Endodermal cell (in vitro differentiated cells): ENCODE measurements around the gene CBFA2T2. TPM values are rescaled to one million over a fixed set of nuclear protein-coding genes. Genes with fewer than 3 reads are reported as not detected.
"Not testable (repeated sequence)": the region's sequence is repeated elsewhere in the genome, so short reads cannot be mapped to it uniquely, and the experiment has no call there.

ENCODE experiments used
- DNase-seq: peaks from one replicate; pipeline ENCODE4 v3.0.0-alpha.2; 2017
- H3K27ac ChIP-seq: 2 replicates; pipeline ENCODE4 v1.5.1; 2013; ENCODE audit warnings: mild to moderate bottlenecking, low read depth, low read length, moderate library complexity
- H3K27me3 ChIP-seq: 2 replicates; pipeline ENCODE4 v1.6.1; 2013; ENCODE audit warnings: mild to moderate bottlenecking, low read length, moderate library complexity; ENCODE audit not compliant: insufficient read depth, control insufficient read depth, poor library complexity, severe bottlenecking
- H3K36me3 ChIP-seq: 2 replicates; pipeline ENCODE4 v1.7.0; 2013; ENCODE audit warnings: mild to moderate bottlenecking, low read length, moderate library complexity; ENCODE audit not compliant: control insufficient read depth, insufficient read depth
- H3K4me1 ChIP-seq: one replicate; pipeline ENCODE4 v1.7.0; 2013; ENCODE audit warnings: low read length; ENCODE audit not compliant: control insufficient read depth, insufficient read depth
- H3K4me3 ChIP-seq: 2 replicates; pipeline ENCODE4 v1.5.1; 2013; ENCODE audit warnings: mild to moderate bottlenecking, low read length, moderate library complexity
- H3K9ac ChIP-seq: 2 replicates; pipeline ENCODE4 v1.6.1; 2013; ENCODE audit warnings: mild to moderate bottlenecking, low read length, moderate library complexity; ENCODE audit not compliant: poor library complexity, severe bottlenecking; ENCODE audit errors: extremely low read depth
- H3K9me3 ChIP-seq: 2 replicates; pipeline ENCODE4 v1.6.1; 2013; ENCODE audit warnings: mild to moderate bottlenecking, low read length, moderate library complexity; ENCODE audit not compliant: control insufficient read depth
- H3K27ac Mint-ChIP-seq: 2 replicates; pipeline ENCODE4 v1.8.0; 2020; ENCODE audit warnings: mixed read lengths
- H3K27me3 Mint-ChIP-seq: 2 replicates; pipeline ENCODE4 v1.8.0; 2021; ENCODE audit warnings: mild to moderate bottlenecking, mixed read lengths; ENCODE audit not compliant: insufficient read depth
- H3K36me3 Mint-ChIP-seq: 2 replicates; pipeline ENCODE4 v1.8.0; 2020; ENCODE audit warnings: low read depth, mixed read lengths
- H3K4me1 Mint-ChIP-seq: 2 replicates; pipeline ENCODE4 v1.8.0; 2020; ENCODE audit warnings: mixed read lengths
- H3K4me3 Mint-ChIP-seq: 2 replicates; pipeline ENCODE4 v1.8.0; 2020; ENCODE audit warnings: mild to moderate bottlenecking, moderate library complexity, mixed read lengths
- H3K9me3 Mint-ChIP-seq: 2 replicates; pipeline ENCODE4 v1.8.0; 2020; ENCODE audit warnings: mild to moderate bottlenecking, mixed read lengths
- WGBS, 2 experiments: methylation state at CpG; one replicate each; pipeline versions ENCODE4 v1.1.5 to v1.1.7; 2013; ENCODE audit warnings: missing lambda C conversion rate in 2 of 2, mixed read lengths in 1 of 2; ENCODE audit not compliant: insufficient coverage in 1 of 2, insufficient read length in 1 of 2; 5-methylcytosine and 5-hydroxymethylcytosine counted together
- total RNA-seq, 2 donors: library from RNA; stranded (reverse); fragmentation: NEBNext Ultra II Directional in 1 of 2; extraction: Animal tissue kit (Norgen Biotek cat#: 25700) in 1 of 2; gene quantifications; 2 replicates in 1 of 2; 3 replicates in 1 of 2; pipeline ENCODE4 v1.2.1, GENCODE V29; 2021
- TF ChIP-seq, protein P1 (sequence below): fragments of 200-600 bp; sonication (generic); conservative IDR thresholded peaks from 2 replicates; pipeline ENCODE4 v1.5.0; 2021; ENCODE audit warnings: antibody characterized with exemption, mild to moderate bottlenecking

The CBFA2T2 gene
- total RNA-seq, 2 donors from 2014 or later = 26.8 to 32.7 TPM

- no peaks in the 10 kb centered on the region for H3K4me1 Mint-ChIP-seq
- H3K9me3 Mint-ChIP-seq = no peaks in the 10 kb centered on the region
- Histone ChIP-seq H3K9ac (no peak overlapping the region), H3K4me3 (no peak overlapping the region), H3K27me3 (no peaks in the 10 kb centered on the region), H3K36me3 (peaks cover 50% of the 10 kb centered on the region), H3K9me3 (no peaks in the 10 kb centered on the region), H3K27ac (no peak overlapping the region), H3K4me1 (no peaks in the 10 kb centered on the region)
- no peak overlapping the region for H3K4me3 Mint-ChIP-seq
- no peak for DNase-seq
- no peaks in the 10 kb centered on the region for H3K27me3 Mint-ChIP-seq
- H3K27ac Mint-ChIP-seq = no peak overlapping the region
- TF ChIP-seq, protein P1, sequence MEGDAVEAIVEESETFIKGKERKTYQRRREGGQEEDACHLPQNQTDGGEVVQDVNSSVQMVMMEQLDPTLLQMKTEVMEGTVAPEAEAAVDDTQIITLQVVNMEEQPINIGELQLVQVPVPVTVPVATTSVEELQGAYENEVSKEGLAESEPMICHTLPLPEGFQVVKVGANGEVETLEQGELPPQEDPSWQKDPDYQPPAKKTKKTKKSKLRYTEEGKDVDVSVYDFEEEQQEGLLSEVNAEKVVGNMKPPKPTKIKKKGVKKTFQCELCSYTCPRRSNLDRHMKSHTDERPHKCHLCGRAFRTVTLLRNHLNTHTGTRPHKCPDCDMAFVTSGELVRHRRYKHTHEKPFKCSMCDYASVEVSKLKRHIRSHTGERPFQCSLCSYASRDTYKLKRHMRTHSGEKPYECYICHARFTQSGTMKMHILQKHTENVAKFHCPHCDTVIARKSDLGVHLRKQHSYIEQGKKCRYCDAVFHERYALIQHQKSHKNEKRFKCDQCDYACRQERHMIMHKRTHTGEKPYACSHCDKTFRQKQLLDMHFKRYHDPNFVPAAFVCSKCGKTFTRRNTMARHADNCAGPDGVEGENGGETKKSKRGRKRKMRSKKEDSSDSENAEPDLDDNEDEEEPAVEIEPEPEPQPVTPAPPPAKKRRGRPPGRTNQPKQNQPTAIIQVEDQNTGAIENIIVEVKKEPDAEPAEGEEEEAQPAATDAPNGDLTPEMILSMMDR = no peak
- H3K36me3 Mint-ChIP-seq = peaks cover 51% of the 10 kb centered on the region
- WGBS, 2 experiments = 91 to 100% methylated on average over 1 to 2 of the region's 2 CpGs
These were observed 155.5 kb downstream of the CBFA2T2 start for GRCh38 chr20:33645396-33645795.

GRCh38 chr20:33646191-33646590 lies 156.3 kb downstream of the CBFA2T2 start:
- Mint-ChIP-seq H3K36me3 (peaks cover 45% of the 10 kb centered on the region), H3K4me3 (no peak overlapping the region), H3K27ac (no peak overlapping the region), H3K27me3 (no peaks in the 10 kb centered on the region), H3K9me3 (no peaks in the 10 kb centered on the region), H3K4me1 (no peaks in the 10 kb centered on the region)
- WGBS, 2 experiments = 92 to 96% methylated on average over 3 to 5 of the region's 5 CpGs
- Histone ChIP-seq H3K4me3 (no peak overlapping the region), H3K27me3 (no peaks in the 10 kb centered on the region), H3K36me3 (peaks cover 45% of the 10 kb centered on the region), H3K9ac (no peak overlapping the region), H3K27ac (no peak overlapping the region), H3K4me1 (no peaks in the 10 kb centered on the region), H3K9me3 (no peaks in the 10 kb centered on the region)
- TF ChIP-seq, protein P1 = no peak
- no peak for DNase-seq

GRCh38 chr20:33646959-33647602 lies 157.2 kb downstream of the CBFA2T2 start:
- not testable (repeated sequence) for H3K27me3 ChIP-seq, H3K4me1 ChIP-seq, H3K4me3 ChIP-seq, H3K9ac ChIP-seq, H3K27ac ChIP-seq, H3K9me3 ChIP-seq, H3K4me3 Mint-ChIP-seq, H3K4me1 Mint-ChIP-seq, H3K9me3 Mint-ChIP-seq, H3K27me3 Mint-ChIP-seq, H3K27ac Mint-ChIP-seq
- DNase-seq = peak; percentile 84
- H3K36me3 ChIP-seq = peaks cover 37% of the 10 kb centered on the region
- H3K36me3 Mint-ChIP-seq = peaks cover 42% of the 10 kb centered on the region
- WGBS, 2 experiments = 86 to 88% methylated on average over 12 to 14 of the region's 14 CpGs
